Naive thymus-derived CD4-positive, alpha-beta T cell (primary cell): ENCODE results near the gene DBX1. TPM values are rescaled to one million over a fixed set of nuclear protein-coding genes. Genes with fewer than 3 reads are reported as not detected.

ENCODE experiments used
- ATAC-seq: fragments of 150-1000 bp; cut with Tn5 transposase; 2 replicates; pipeline ENCODE4 v1.10.0; 2021; ENCODE audit warnings: mild to moderate bottlenecking, moderate library complexity
- CTCF ChIA-PET: fragments of 350-600 bp; sonication (Branson Sonifier 250); formaldehyde crosslinking; loops from one replicate; lab custom pipeline; 2021; ENCODE audit warnings: antibody characterized with exemption; lab: Charles Lee
- POLR2A ChIA-PET: fragments of 350-600 bp; sonication (Branson Sonifier 250); formaldehyde crosslinking; loops from one replicate; lab custom pipeline; 2021; ENCODE audit warnings: antibody characterized with exemption, inconsistent platforms; lab: Charles Lee
- DNase-seq, 9 donors: peaks; one replicate each; pipeline versions ENCODE4 v3.0.0 to v3.0.0-alpha.2; 2020 to 2022; ENCODE audit warnings: mixed read lengths in 1 of 9
- H3K27ac ChIP-seq: one replicate; pipeline ENCODE4 v1.7.0; 2013; ENCODE audit warnings: mild to moderate bottlenecking, low read depth, low read length, moderate library complexity
- H3K27me3 ChIP-seq, 2 donors: one replicate each; pipeline ENCODE4 v1.7.0; 2013; ENCODE audit warnings: low read length in 2 of 2, mild to moderate bottlenecking in 2 of 2, moderate library complexity in 2 of 2; ENCODE audit not compliant: control insufficient read depth in 2 of 2, insufficient read depth in 2 of 2
- H3K36me3 ChIP-seq, 3 experiments: 1 replicate in 2 of 3; 2 replicates in 1 of 3; pipeline ENCODE4 v1.7.0; 2013; ENCODE audit warnings: low read length in 3 of 3, mild to moderate bottlenecking in 3 of 3, moderate library complexity in 1 of 3; ENCODE audit not compliant: insufficient read depth in 3 of 3, control insufficient read depth in 2 of 3
- H3K4me1 ChIP-seq, 2 donors: one replicate each; pipeline ENCODE4 v1.7.0; 2013; ENCODE audit warnings: low read length in 2 of 2, mild to moderate bottlenecking in 2 of 2, moderate library complexity in 1 of 2; ENCODE audit not compliant: control insufficient read depth in 2 of 2, insufficient read depth in 2 of 2
- H3K4me3 ChIP-seq: 2 replicates; pipeline ENCODE4 v1.7.0; 2013; ENCODE audit warnings: mild to moderate bottlenecking, low read length
- H3K9me3 ChIP-seq, 3 experiments: 1 replicate in 2 of 3; 2 replicates in 1 of 3; pipeline ENCODE4 v1.7.0; 2013; ENCODE audit warnings: low read length in 3 of 3; ENCODE audit not compliant: control insufficient read depth in 2 of 3
- H3K27ac Mint-ChIP-seq, 9 donors: one replicate each; pipeline ENCODE4 v1.8.0; 2020 to 2022; ENCODE audit warnings: mixed read lengths in 9 of 9, mild to moderate bottlenecking in 8 of 9, moderate library complexity in 5 of 9, inconsistent platforms in 2 of 9
- H3K27me3 Mint-ChIP-seq, 5 donors: one replicate each; pipeline ENCODE4 v1.8.0; 2021 to 2022; ENCODE audit warnings: mixed read lengths in 5 of 5, mild to moderate bottlenecking in 1 of 5
- H3K36me3 Mint-ChIP-seq, 5 donors: one replicate each; pipeline ENCODE4 v1.8.0; 2020 to 2022; ENCODE audit warnings: mixed read lengths in 5 of 5, mild to moderate bottlenecking in 3 of 5, inconsistent platforms in 1 of 5
- H3K4me1 Mint-ChIP-seq, 7 donors: one replicate each; pipeline ENCODE4 v1.8.0; 2020 to 2022; ENCODE audit warnings: mixed read lengths in 7 of 7, mild to moderate bottlenecking in 3 of 7, inconsistent platforms in 1 of 7
- H3K4me3 Mint-ChIP-seq, 10 donors: one replicate each; pipeline ENCODE4 v1.8.0; 2020 to 2022; ENCODE audit warnings: mild to moderate bottlenecking in 10 of 10, mixed read lengths in 10 of 10, moderate library complexity in 6 of 10, inconsistent platforms in 2 of 10
- H3K9me3 Mint-ChIP-seq, 11 donors: one replicate each; pipeline ENCODE4 v1.8.0; 2020 to 2022; ENCODE audit warnings: mixed read lengths in 11 of 11, mild to moderate bottlenecking in 4 of 11, inconsistent platforms in 1 of 11, moderate library complexity in 1 of 11
- intact Hi-C, 2 donors: fragments of 100-400 bp; cut with micrococcal nuclease; formaldehyde crosslinking; loops; one replicate each; pipeline ENCODE4 v1.15.1; 2023
- polyA plus RNA-seq, 2 donors: library from polyadenylated mRNA; unstranded; fragments of 300-500 nt; fragmentation: Illumina TruSeq; gene quantifications; one replicate each; pipeline ENCODE4 v1.2.3, GENCODE V29; 2021
- total RNA-seq, 6 experiments: library from RNA in 5 of 6; stranded (reverse) in 5 of 6; gene quantifications; 1 replicate in 5 of 6; 2 replicates in 1 of 6; pipeline ENCODE4 v1.2.3 and lab custom pipeline; 2021 to 2026

DBX1 gene
- total and polyA plus RNA-seq, 7 experiments from 2014 or later, result not detected

DNA sequence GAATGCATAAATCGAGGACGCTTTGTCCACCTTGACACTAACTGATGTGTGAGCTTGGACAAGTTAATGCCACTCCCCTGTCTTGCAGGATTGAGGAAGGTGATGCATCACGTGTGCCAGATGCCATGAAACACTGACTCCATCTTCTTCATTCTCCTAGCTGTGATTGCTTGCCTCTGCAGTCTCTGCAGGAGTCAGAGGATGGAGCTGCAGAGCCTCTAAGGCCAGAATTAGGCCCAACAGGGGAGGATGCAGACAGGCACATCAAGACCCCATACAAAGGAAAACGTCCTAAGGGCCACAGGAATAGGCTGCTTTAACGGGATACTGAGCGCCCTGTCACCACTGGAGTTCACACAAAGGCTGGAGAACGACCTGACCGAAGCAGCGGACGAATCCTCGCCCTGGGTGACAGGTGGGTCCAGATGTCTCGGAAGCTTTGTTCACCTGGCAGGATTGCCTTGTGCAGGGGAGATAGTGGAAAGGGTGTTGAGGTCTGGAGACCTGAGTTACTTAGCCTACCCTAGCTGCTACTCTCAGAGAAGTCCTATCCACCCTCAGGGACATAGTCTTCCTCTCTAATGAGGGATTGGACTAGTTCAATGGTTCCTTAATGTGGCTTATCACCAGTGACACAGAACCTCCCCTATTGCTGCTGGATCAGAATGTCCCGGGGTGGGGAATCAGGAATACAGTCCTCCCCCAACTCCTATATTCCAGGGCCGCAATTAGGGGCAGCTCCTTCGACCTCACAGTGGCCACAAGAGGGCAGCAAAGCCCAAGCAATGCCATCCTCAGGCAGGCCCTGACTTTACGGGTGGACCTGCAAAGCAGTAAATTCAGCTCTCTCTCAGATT is 32.4 kb downstream of the DBX1 start:
- H3K27me3 Mint-ChIP-seq, result peaks cover 7 to 23% (median 15%) of the 10 kb centered on the region in 5 donors
- Histone ChIP-seq H3K36me3 (no peaks in the 10 kb centered on the region), H3K4me1 (no peaks in the 10 kb centered on the region), H3K27me3 (no peaks in the 10 kb centered on the region), H3K4me3 (no peak overlapping the region), H3K9me3 (no peaks in the 10 kb centered on the region), H3K27ac (no peak overlapping the region)
- no peak overlapping the region for H3K4me3 Mint-ChIP-seq
- ATAC-seq, result peak; percentile 81
- peak; percentile 27 to 74 (median 68) for DNase-seq
- no peaks in the 10 kb centered on the region for H3K36me3 Mint-ChIP-seq
- CTCF ChIA-PET, result interaction anchor here (0.8 to 3.5 kb wide), 14 partner anchors 9 to 483 kb away, joined by 3 to 54 read pairs (median 4); no protein-coding TSS in a partner anchor
- H3K9me3 Mint-ChIP-seq, result no peaks in the 10 kb centered on the region
- intact Hi-C loops, result loop anchor here (1.0 to 10.0 kb wide), 7 partner anchors 209 to 1387 kb away; no protein-coding TSS in a partner anchor
- H3K27ac Mint-ChIP-seq, result no peak overlapping the region
- POLR2A ChIA-PET, result no interaction called here
- H3K4me1 Mint-ChIP-seq, result peaks cover 7 to 14% (median 12%) of the 10 kb centered on the region in 7 donors

DNA sequence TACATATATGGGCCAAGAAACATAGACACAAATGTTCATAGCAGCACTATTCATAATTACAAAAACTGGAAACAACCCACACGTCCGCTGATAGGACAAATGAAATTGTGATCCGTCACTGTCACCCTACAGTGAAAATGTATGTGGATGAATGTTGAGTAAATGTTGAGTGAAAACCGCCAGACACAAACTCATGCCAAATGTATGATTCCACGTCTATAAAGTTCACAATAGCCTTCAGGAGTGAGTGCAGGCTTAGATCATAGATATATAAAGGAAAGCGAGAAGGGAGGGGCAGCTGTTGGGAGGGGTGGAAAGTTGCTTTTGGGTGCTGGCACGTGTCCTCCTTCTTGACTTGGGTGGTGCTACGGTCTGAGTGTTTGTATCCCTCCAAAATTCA is 33.6 kb downstream of the DBX1 start:
- no peak overlapping the region for H3K27ac Mint-ChIP-seq
- intact Hi-C loops, result loop anchor here (10.0 kb wide), 2 partner anchors 318 to 1388 kb away; no protein-coding TSS in a partner anchor

DNA sequence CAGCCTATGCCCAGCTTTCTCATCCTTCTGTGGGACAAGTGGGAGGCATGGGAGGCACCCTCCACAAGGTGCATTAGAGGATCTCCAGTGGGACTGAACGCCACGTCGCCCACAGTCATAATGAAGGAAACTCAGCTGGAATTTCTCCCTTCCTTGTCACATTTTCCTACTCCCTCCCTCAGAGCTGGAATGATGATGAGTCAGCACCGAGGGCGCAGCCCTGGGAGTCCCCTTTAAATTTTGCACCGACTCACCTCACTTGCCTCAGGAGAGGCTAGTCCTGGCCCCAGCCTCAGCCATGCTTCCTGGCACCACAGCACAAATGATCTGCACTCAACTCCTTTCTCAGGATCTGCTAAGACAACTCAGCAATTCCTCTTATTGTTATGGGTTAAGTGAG is 34.3 kb downstream of the DBX1 start:
- DNase-seq (no peak), ATAC-seq (no peak)
- intact Hi-C loops, result loop anchor here (10.0 kb wide), 2 partner anchors 319 to 1389 kb away; no protein-coding TSS in a partner anchor
- H3K4me1 ChIP-seq, result no peaks in the 10 kb centered on the region
- no peaks in the 10 kb centered on the region for H3K9me3 ChIP-seq
- H3K27me3 Mint-ChIP-seq, result peaks cover 10 to 15% (median 11%) of the 10 kb centered on the region in 5 donors
- no peaks in the 10 kb centered on the region for H3K9me3 Mint-ChIP-seq
- no peak overlapping the region for H3K27ac Mint-ChIP-seq
- no peak overlapping the region for H3K27ac ChIP-seq
- ChIA-PET CTCF (interaction anchor here (1.3 kb wide), 1 partner anchor 229 kb away, joined by 5 read pairs; no protein-coding TSS in a partner anchor), POLR2A (no interaction called here)
- H3K4me3 Mint-ChIP-seq, result no peak overlapping the region
- no peaks in the 10 kb centered on the region for H3K27me3 ChIP-seq
- H3K36me3 Mint-ChIP-seq, result no peaks in the 10 kb centered on the region
- no peak overlapping the region for H3K4me3 ChIP-seq
- H3K36me3 ChIP-seq, result no peaks in the 10 kb centered on the region
- no peaks in the 10 kb centered on the region for H3K4me1 Mint-ChIP-seq

More for the DNA sequence above, 33.6 kb downstream of the DBX1 start:
- Histone ChIP-seq H3K36me3 (no peaks in the 10 kb centered on the region), H3K27me3 (no peaks in the 10 kb centered on the region), H3K9me3 (no peaks in the 10 kb centered on the region), H3K4me3 (no peak overlapping the region), H3K27ac (no peak overlapping the region), H3K4me1 (no peaks in the 10 kb centered on the region)
- ATAC-seq (no peak), DNase-seq (no peak)
- POLR2A ChIA-PET, result no interaction called here
- Mint-ChIP-seq H3K9me3 (no peaks in the 10 kb centered on the region), H3K4me3 (no peak overlapping the region), H3K36me3 (no peaks in the 10 kb centered on the region), H3K27me3 (peaks cover 2 to 13% (median 7%) of the 10 kb centered on the region in 5 donors), H3K4me1 (peaks cover 0 to 4% (median 3%) of the 10 kb centered on the region in 7 donors)
- CTCF ChIA-PET, result interaction anchor here (0.9 to 3.5 kb wide), 4 partner anchors 9 to 228 kb away, joined by 3 to 54 read pairs (median 4); no protein-coding TSS in a partner anchor

DNA sequence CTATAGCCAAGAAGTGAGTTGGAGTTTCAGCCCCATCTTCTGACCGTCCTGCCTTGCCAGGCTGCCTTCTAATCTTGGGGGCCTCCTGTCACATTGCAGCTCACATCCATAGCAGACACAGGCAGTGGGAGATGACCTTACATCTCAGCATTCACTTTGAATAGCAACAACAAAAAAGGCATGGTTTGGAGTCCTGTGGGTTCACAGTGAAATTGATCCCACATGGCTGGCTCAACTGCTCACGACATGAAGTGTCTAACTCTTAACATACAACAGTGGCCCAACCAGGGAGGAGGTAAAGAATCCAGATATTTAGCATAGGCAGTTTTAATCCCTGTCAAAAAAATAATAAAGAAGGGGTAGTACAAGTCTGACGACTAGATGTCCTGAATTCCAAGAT is 38.1 kb downstream of the DBX1 start:
- H3K4me3 Mint-ChIP-seq, result no peak overlapping the region
- POLR2A ChIA-PET, result no interaction called here
- H3K27ac Mint-ChIP-seq, result no peak overlapping the region
- H3K9me3 Mint-ChIP-seq, result peaks cover 0 to 2% (median 0%) of the 10 kb centered on the region in 11 donors
- DNase-seq, result no peak
- intact Hi-C loops, result loop anchor here (10.0 kb wide), 2 partner anchors 323 to 1393 kb away; no protein-coding TSS in a partner anchor
- ATAC-seq, result no peak
- H3K36me3 Mint-ChIP-seq, result no peaks in the 10 kb centered on the region
- H3K27me3 Mint-ChIP-seq, result peaks cover 6 to 27% (median 24%) of the 10 kb centered on the region in 5 donors
- H3K4me1 ChIP-seq, result no peaks in the 10 kb centered on the region
- no peaks in the 10 kb centered on the region for H3K9me3 ChIP-seq
- no peak overlapping the region for H3K27ac ChIP-seq
- H3K36me3 ChIP-seq, result no peaks in the 10 kb centered on the region
- no peaks in the 10 kb centered on the region for H3K4me1 Mint-ChIP-seq
- CTCF ChIA-PET, result no interaction called here
- no peak overlapping the region for H3K4me3 ChIP-seq
- no peaks in the 10 kb centered on the region for H3K27me3 ChIP-seq

DNA sequence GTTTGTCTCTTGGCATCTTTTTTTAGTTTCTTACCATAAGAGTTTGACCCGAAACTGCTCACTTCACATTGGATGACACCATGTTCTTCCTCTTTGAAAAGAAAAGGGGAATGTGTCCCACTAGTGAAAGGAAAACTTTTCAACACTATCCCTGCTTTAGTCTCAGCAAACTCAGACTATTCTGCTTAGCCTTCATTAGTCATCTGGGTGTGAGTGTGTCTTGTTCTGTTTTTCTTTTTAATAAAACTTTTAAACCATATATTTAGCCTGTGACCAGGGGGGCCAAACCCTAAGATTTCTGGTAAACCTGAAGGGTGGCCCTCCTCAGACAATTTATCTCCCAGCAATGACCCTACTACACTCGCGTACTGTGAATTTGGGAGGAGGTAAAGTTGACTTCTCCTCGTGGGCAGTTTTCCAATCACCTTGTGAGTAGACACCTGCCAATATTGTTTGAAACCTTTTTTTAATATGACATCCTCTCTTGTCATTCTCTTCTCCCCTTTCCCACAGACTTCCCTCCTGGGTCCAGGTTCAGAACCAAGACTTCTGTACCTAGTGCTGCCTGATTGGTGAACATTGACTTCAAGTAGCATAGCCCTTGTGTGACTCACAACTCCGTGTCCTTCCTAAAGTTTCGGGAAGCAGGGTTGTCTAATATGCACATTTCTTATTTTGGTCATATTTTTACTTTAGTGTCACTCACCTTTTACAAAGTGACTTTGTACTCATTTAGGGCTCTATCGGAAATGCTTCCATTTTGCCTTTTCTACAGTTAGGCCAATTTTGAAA is 39.9 kb downstream of the DBX1 start:
- Histone ChIP-seq H3K4me3 (no peak overlapping the region), H3K27ac (no peak overlapping the region), H3K27me3 (no peaks in the 10 kb centered on the region), H3K9me3 (no peaks in the 10 kb centered on the region), H3K36me3 (no peaks in the 10 kb centered on the region), H3K4me1 (no peaks in the 10 kb centered on the region)
- DNase-seq (no peak), ATAC-seq (no peak)
- Mint-ChIP-seq H3K36me3 (no peaks in the 10 kb centered on the region), H3K27me3 (peaks cover 6 to 28% (median 24%) of the 10 kb centered on the region in 5 donors), H3K4me1 (no peaks in the 10 kb centered on the region), H3K27ac (no peak overlapping the region), H3K9me3 (peaks cover 0 to 2% (median 0%) of the 10 kb centered on the region in 11 donors), H3K4me3 (no peak overlapping the region)
- intact Hi-C loops, result loop anchor here (10.0 kb wide), 2 partner anchors 324 to 1394 kb away; no protein-coding TSS in a partner anchor
- POLR2A ChIA-PET, result no interaction called here
- CTCF ChIA-PET, result no interaction called here

DNA sequence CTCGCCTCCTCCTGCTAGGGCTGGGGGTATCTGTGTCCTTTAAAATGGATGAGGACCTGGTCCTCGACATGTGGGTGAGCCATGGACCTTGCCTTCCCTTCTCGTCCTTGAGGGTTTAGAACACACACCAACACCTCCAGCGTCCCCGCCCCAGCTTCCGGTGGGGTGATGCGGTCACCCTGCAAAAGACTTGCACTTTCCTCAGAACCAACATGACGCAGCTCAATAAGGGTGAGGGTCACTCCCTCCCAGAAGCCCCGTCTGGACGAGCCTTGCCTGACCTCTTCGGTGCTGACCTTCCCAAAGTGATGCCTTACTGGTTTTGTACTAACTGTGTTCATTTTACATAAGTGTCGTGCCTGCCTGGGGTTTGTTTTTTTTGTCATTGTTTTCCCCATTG is 41.0 kb downstream of the DBX1 start:
- Mint-ChIP-seq H3K27me3 (peaks cover 6 to 32% (median 24%) of the 10 kb centered on the region in 5 donors), H3K4me1 (no peaks in the 10 kb centered on the region), H3K9me3 (peaks cover 0 to 2% (median 0%) of the 10 kb centered on the region in 11 donors), H3K27ac (no peak overlapping the region), H3K36me3 (no peaks in the 10 kb centered on the region), H3K4me3 (no peak overlapping the region)
- POLR2A ChIA-PET, result no interaction called here
- Histone ChIP-seq H3K36me3 (no peaks in the 10 kb centered on the region), H3K27me3 (no peaks in the 10 kb centered on the region), H3K9me3 (no peaks in the 10 kb centered on the region), H3K4me1 (no peaks in the 10 kb centered on the region), H3K4me3 (no peak overlapping the region), H3K27ac (no peak overlapping the region)
- CTCF ChIA-PET, result no interaction called here
- intact Hi-C loops, result no loop called here
- ATAC-seq (no peak), DNase-seq (no peak)
